ENCODE results near the gene SH3PXD2B.

GRCh38 chr5:172305380-172305779 lies 148.9 kb downstream of the SH3PXD2B start:
- TF ChIP-seq CTCF (IDR thresholded peaks at IDR 0.05 in 8 of 11, conservative IDR thresholded peaks at IDR 0.05 in 3 of 11) (no peak), POLR2A (IDR thresholded peaks at IDR 0.05) (no peak)
